ENCODE data around the gene UNC13D.
A peak's percentile ranks its signal among the peaks of the same experiment; 100 is the strongest.
"Not testable (repeated sequence)": the region's sequence is repeated elsewhere in the genome, so short reads cannot be mapped to it uniquely, and the experiment has no call there.

Gene UNC13D

GRCh38 chr17:75873587-75874322 is 29.6 kb upstream of the UNC13D start:
- Histone ChIP-seq H3K9ac (ENCODE audit: low read length) (no peak overlapping the region), H3K9me3 (ENCODE audit: control insufficient read depth, insufficient read depth, low read depth, low read length) (no peaks in the 10 kb centered on the region), H3K4me1 (ENCODE audit: control insufficient read depth, insufficient read depth, low read length) (peaks cover 42% of the 10 kb centered on the region), H3K27ac (ENCODE audit: low read depth, low read length) (no peak overlapping the region), H3K4me3 (ENCODE audit: low read depth, low read length) (no peak overlapping the region), H3K36me3 (ENCODE audit: control insufficient read depth, insufficient read depth, low read length) (no peaks in the 10 kb centered on the region), H3K27me3 (ENCODE audit: control insufficient read depth, insufficient read depth, low read length) (peaks cover 22% of the 10 kb centered on the region)

- no peaks in the 10 kb centered on the region for H3K36me3 ChIP-seq (ENCODE audit: control insufficient read depth, insufficient read depth, low read length)
- H3K9ac ChIP-seq (ENCODE audit: low read length), result no peak overlapping the region
- no peaks in the 10 kb centered on the region for H3K9me3 ChIP-seq (ENCODE audit: control insufficient read depth, insufficient read depth, low read depth, low read length)
- H3K4me3 ChIP-seq (ENCODE audit: low read depth, low read length), result no peak overlapping the region
- H3K27ac ChIP-seq (ENCODE audit: low read depth, low read length), result no peak overlapping the region
- H3K4me1 ChIP-seq (ENCODE audit: control insufficient read depth, insufficient read depth, low read length), result peaks cover 42% of the 10 kb centered on the region
- H3K27me3 ChIP-seq (ENCODE audit: control insufficient read depth, insufficient read depth, low read length), result peaks cover 13% of the 10 kb centered on the region
These were observed 28.5 kb upstream of the UNC13D start for GRCh38 chr17:75872434-75873351.

- not testable (repeated sequence) for H3K27me3 ChIP-seq (ENCODE audit: control insufficient read depth, insufficient read depth, low read length); H3K9me3 ChIP-seq (ENCODE audit: control insufficient read depth, insufficient read depth, low read depth, low read length); H3K4me3 ChIP-seq (ENCODE audit: low read depth, low read length); H3K27ac ChIP-seq (ENCODE audit: low read depth, low read length); H3K36me3 ChIP-seq (ENCODE audit: control insufficient read depth, insufficient read depth, low read length); H3K9ac ChIP-seq (ENCODE audit: low read length)
- peaks cover 23% of the 10 kb centered on the region for H3K4me1 ChIP-seq (ENCODE audit: control insufficient read depth, insufficient read depth, low read length)
These were observed 26.0 kb upstream of the UNC13D start for GRCh38 chr17:75870228-75870627.

DNA sequence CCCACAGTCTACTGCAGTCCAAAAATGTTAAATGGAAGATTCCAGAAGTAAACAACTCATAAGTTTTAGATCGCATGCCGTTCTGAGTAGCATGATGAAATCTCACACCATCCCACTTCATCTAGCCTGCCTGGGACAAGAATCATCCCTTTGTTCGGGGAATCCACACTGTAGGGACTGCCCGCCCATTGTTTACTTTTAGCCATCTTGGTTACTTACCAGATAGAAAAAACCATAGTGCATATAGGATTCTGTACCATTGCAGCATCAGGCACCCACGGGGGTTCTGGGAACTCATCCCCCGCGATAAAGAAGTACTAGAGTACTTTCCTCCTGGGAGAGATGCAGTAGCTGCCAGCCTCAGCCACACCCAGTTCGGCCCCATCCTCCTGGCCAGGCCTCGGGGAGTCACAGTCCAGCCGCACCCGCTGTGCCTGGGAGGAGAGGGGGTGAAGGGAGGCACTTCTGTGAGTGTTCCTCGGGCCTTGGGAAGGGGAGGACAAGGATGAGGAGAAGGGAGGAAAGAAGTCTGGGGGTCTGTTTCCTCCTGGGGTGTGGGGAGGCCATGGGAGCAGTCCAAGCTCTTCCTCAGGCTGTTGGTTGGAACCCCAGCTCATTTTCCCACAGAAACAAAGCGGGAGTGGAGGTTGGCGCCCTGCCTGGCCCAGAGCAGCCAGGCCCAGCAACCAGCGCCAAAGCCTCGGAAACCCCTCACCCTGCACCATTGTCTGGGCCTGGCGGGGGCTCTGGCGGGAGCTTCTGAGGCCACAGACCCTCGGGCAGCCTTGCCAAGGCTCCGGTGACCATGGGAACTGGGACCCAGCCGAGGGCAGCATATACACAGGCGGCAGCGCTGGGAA is 25.3 kb upstream of the UNC13D start:
- H3K9ac ChIP-seq (ENCODE audit: low read length), result peak overlapping the region; percentile 33
- no peak overlapping the region for H3K4me3 ChIP-seq (ENCODE audit: low read depth, low read length)
- no peaks in the 10 kb centered on the region for H3K9me3 ChIP-seq (ENCODE audit: control insufficient read depth, insufficient read depth, low read depth, low read length)
- peaks cover 26% of the 10 kb centered on the region for H3K4me1 ChIP-seq (ENCODE audit: control insufficient read depth, insufficient read depth, low read length)
- no peak overlapping the region for H3K27ac ChIP-seq (ENCODE audit: low read depth, low read length)
- H3K27me3 ChIP-seq (ENCODE audit: control insufficient read depth, insufficient read depth, low read length), result no peaks in the 10 kb centered on the region
- no peaks in the 10 kb centered on the region for H3K36me3 ChIP-seq (ENCODE audit: control insufficient read depth, insufficient read depth, low read length)

DNA sequence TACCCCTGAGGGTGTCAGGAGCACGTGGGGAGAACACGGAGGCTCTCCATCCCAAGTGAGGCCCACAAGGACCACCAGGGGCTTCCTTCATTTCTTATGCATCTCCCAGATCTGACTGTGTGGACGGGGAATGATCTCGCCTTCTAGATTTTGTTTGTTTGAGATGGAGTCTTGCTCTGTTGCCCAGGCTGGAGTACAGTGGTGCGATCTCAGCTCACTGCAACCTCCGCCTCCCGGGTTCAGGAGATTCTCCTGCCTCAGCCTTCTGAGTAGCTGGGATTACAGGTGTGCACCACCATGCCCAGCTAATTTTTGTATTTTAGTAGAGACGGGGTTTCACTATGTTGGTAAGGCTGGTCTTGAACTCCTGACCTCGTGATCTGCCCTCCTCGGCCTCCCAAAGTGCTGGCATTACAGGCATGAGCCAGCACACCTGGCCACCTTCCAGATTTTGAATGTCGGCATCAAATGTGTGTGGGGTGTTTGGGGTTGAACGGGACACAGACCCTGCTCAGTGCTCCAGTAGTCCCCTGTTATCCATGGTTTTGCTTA is 24.6 kb upstream of the UNC13D start:
- not testable (repeated sequence) for H3K36me3 ChIP-seq (ENCODE audit: control insufficient read depth, insufficient read depth, low read length); H3K27me3 ChIP-seq (ENCODE audit: control insufficient read depth, insufficient read depth, low read length); H3K9ac ChIP-seq (ENCODE audit: low read length); H3K4me3 ChIP-seq (ENCODE audit: low read depth, low read length); H3K9me3 ChIP-seq (ENCODE audit: control insufficient read depth, insufficient read depth, low read depth, low read length); H3K27ac ChIP-seq (ENCODE audit: low read depth, low read length)
- H3K4me1 ChIP-seq (ENCODE audit: control insufficient read depth, insufficient read depth, low read length), result peaks cover 30% of the 10 kb centered on the region

DNA sequence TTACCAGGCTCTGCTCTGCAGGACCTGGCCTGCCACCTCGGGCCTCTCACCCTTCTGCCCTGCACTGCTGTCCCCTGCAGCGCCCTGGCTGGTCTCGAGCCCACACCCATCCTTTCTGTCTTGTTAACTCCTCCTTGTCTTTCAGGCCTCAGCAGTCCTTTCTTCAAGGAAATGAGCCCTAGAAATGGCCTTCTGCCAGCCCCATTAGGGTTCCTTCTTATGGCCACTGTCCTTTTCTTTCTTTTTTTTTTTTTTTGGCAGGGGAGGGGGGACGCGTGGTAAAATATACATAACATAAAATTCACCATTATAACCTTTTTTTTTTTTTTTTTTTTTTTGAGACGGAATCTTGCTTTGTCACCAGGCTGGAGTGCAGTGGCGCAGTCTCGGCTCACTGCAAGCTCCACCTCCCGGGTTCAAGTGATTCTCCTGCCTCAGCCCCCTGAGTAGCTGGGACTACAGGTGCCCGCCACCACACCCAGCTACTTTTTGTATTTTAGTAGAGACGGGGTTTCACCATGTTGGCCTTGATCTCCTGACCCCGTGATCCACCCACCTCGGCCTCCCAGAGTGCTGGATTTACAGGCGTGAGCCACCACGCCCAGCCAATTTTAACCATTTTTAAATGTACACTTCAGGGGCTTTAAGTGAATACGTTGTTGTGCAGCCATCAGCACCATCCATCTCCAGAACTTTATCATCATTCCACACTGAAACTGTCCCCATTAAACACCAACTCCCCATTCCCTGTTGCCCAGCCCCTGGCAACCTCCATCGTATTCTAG is 21.4 kb upstream of the UNC13D start:
- not testable (repeated sequence) for H3K4me3 ChIP-seq (ENCODE audit: low read depth, low read length); H3K27me3 ChIP-seq (ENCODE audit: control insufficient read depth, insufficient read depth, low read length); H3K9ac ChIP-seq (ENCODE audit: low read length); H3K36me3 ChIP-seq (ENCODE audit: control insufficient read depth, insufficient read depth, low read length); H3K9me3 ChIP-seq (ENCODE audit: control insufficient read depth, insufficient read depth, low read depth, low read length); H3K27ac ChIP-seq (ENCODE audit: low read depth, low read length)
- H3K4me1 ChIP-seq (ENCODE audit: control insufficient read depth, insufficient read depth, low read length), result peaks cover 18% of the 10 kb centered on the region; the same call in 1 of the 2 replicates

GRCh38 chr17:75864887-75865286 is 20.7 kb upstream of the UNC13D start:
- H3K9me3 ChIP-seq (ENCODE audit: control insufficient read depth, insufficient read depth, low read depth, low read length); H3K36me3 ChIP-seq (ENCODE audit: control insufficient read depth, insufficient read depth, low read length); H3K4me3 ChIP-seq (ENCODE audit: low read depth, low read length); H3K27me3 ChIP-seq (ENCODE audit: control insufficient read depth, insufficient read depth, low read length); H3K27ac ChIP-seq (ENCODE audit: low read depth, low read length); H3K9ac ChIP-seq (ENCODE audit: low read length): not testable (repeated sequence)
- H3K4me1 ChIP-seq (ENCODE audit: control insufficient read depth, insufficient read depth, low read length), result peaks cover 16% of the 10 kb centered on the region; the same call in 1 of the 2 replicates

DNA sequence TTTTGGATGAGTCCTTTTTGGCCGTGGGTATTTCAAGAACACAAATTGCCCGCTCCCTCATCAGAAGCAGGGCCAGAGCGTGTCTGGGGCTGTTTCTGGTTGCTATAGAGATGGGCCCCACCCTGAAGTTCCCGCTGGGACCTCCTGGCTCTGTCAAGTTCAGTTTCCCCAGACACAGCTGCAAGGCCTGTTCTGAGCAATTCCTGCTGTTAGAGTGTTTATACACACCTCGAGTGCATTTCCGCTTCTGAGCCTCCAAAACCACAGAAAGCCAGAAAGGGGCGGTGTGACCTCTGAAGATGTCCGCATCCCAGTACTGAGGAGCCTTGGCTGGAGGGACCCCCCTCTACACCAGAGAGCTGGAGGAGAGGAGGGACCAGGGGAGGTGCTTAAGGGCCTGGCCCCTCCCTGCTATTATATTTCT is 20.3 kb upstream of the UNC13D start:
- no peaks in the 10 kb centered on the region for H3K9me3 ChIP-seq (ENCODE audit: control insufficient read depth, insufficient read depth, low read depth, low read length)
- H3K4me3 ChIP-seq (ENCODE audit: low read depth, low read length), result no peak overlapping the region
- peaks cover 11% of the 10 kb centered on the region; the same call in 1 of the 2 replicates for H3K4me1 ChIP-seq (ENCODE audit: control insufficient read depth, insufficient read depth, low read length)
- no peaks in the 10 kb centered on the region for H3K27me3 ChIP-seq (ENCODE audit: control insufficient read depth, insufficient read depth, low read length)
- no peak overlapping the region for H3K27ac ChIP-seq (ENCODE audit: low read depth, low read length)
- no peaks in the 10 kb centered on the region for H3K36me3 ChIP-seq (ENCODE audit: control insufficient read depth, insufficient read depth, low read length)
- H3K9ac ChIP-seq (ENCODE audit: low read length), result no peak overlapping the region

DNA sequence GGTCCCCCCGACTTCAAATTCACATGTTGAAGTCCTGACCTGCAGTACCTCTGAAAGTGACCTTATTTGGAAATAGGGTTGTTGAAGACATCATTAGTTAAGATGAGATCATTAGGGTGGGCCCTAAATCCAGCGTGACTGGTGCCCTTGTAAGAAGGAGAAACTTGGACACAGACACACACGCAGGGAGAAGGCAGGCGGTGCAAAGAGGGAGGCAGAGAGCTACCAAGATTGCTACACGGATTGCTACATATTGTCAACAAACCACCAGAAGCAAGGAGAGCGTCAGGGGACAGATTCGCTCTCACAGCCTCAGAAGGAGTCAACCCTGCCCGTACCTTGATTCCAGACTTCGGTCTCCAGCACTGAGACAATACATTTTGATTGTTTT is 17.7 kb upstream of the UNC13D start:
- Histone ChIP-seq H3K27ac (ENCODE audit: low read depth, low read length) (no peak overlapping the region), H3K4me1 (ENCODE audit: control insufficient read depth, insufficient read depth, low read length) (peaks cover 7% of the 10 kb centered on the region; the same call in 1 of the 2 replicates), H3K27me3 (ENCODE audit: control insufficient read depth, insufficient read depth, low read length) (no peaks in the 10 kb centered on the region), H3K4me3 (ENCODE audit: low read depth, low read length) (no peak overlapping the region), H3K9me3 (ENCODE audit: control insufficient read depth, insufficient read depth, low read depth, low read length) (no peaks in the 10 kb centered on the region), H3K9ac (ENCODE audit: low read length) (no peak overlapping the region), H3K36me3 (ENCODE audit: control insufficient read depth, insufficient read depth, low read length) (no peaks in the 10 kb centered on the region)

- H3K4me3 ChIP-seq (ENCODE audit: low read depth, low read length); H3K27me3 ChIP-seq (ENCODE audit: control insufficient read depth, insufficient read depth, low read length); H3K36me3 ChIP-seq (ENCODE audit: control insufficient read depth, insufficient read depth, low read length); H3K9ac ChIP-seq (ENCODE audit: low read length); H3K4me1 ChIP-seq (ENCODE audit: control insufficient read depth, insufficient read depth, low read length); H3K9me3 ChIP-seq (ENCODE audit: control insufficient read depth, insufficient read depth, low read depth, low read length); H3K27ac ChIP-seq (ENCODE audit: low read depth, low read length): not testable (repeated sequence)
These were observed 15.2 kb upstream of the UNC13D start for GRCh38 chr17:75859358-75859757.
